Mesodermal cell (in vitro differentiated cells): Measurements from ENCODE around the gene OTOR.

ENCODE experiments used
- H3K27ac ChIP-seq: 2 replicates; pipeline ENCODE4 v1.7.0; 2013; ENCODE audit warnings: mild to moderate bottlenecking, low read depth, low read length, moderate library complexity; ENCODE audit not compliant: severe bottlenecking
- H3K36me3 ChIP-seq: 2 replicates; pipeline ENCODE4 v1.7.1; 2013; ENCODE audit warnings: mild to moderate bottlenecking, low read length, moderate library complexity; ENCODE audit not compliant: control insufficient read depth, insufficient read depth
- H3K4me1 ChIP-seq: one replicate; pipeline ENCODE4 v1.7.1; 2013; ENCODE audit warnings: mild to moderate bottlenecking, low read length; ENCODE audit not compliant: insufficient read depth, control insufficient read depth, poor library complexity, severe bottlenecking
- H3K4me3 ChIP-seq: 2 replicates; pipeline ENCODE4 v1.7.0; 2013; ENCODE audit warnings: low read length, control low read depth, mild to moderate bottlenecking; ENCODE audit not compliant: insufficient read depth, poor library complexity, severe bottlenecking; ENCODE audit errors: extremely low read depth
- H3K9me3 ChIP-seq: 2 replicates; pipeline ENCODE4 v1.7.1; 2013; ENCODE audit warnings: mild to moderate bottlenecking, low read length, moderate library complexity; ENCODE audit not compliant: control insufficient read depth
- WGBS, 2 experiments: methylation state at CpG; one replicate each; pipeline ENCODE4 v1.1.5; 2013; ENCODE audit warnings: missing lambda C conversion rate in 2 of 2; ENCODE audit not compliant: insufficient coverage in 2 of 2; 5-methylcytosine and 5-hydroxymethylcytosine counted together

Gene OTOR

GRCh38 chr20:16749573-16749972 lies 1.4 kb downstream of the OTOR start:
- Histone ChIP-seq H3K27ac (no peak overlapping the region), H3K4me1 (no peaks in the 10 kb centered on the region), H3K36me3 (no peaks in the 10 kb centered on the region), H3K4me3 (no peak overlapping the region), H3K9me3 (no peaks in the 10 kb centered on the region)
- WGBS, 2 experiments: 58 to 60% methylated on average over 10 to 11 of the region's 11 CpGs

- H3K4me3 ChIP-seq: no peak overlapping the region
- WGBS, 2 experiments: no CpG with 5 or more reads among the region's 1 CpG
- no peaks in the 10 kb centered on the region for H3K4me1 ChIP-seq
- H3K36me3 ChIP-seq: no peaks in the 10 kb centered on the region
- no peaks in the 10 kb centered on the region for H3K9me3 ChIP-seq
- no peak overlapping the region for H3K27ac ChIP-seq
These were observed 3.9 kb downstream of the OTOR start for GRCh38 chr20:16752082-16752481.

GRCh38 chr20:16752901-16753300 lies 4.7 kb downstream of the OTOR start:
- Histone ChIP-seq H3K36me3 (no peaks in the 10 kb centered on the region), H3K27ac (no peak overlapping the region), H3K4me1 (no peaks in the 10 kb centered on the region), H3K9me3 (no peaks in the 10 kb centered on the region), H3K4me3 (no peak overlapping the region)

GRCh38 chr20:16758454-16759180 lies 10.5 kb downstream of the OTOR start:
- Histone ChIP-seq H3K27ac (no peak overlapping the region), H3K9me3 (no peaks in the 10 kb centered on the region), H3K36me3 (no peaks in the 10 kb centered on the region), H3K4me3 (no peak overlapping the region), H3K4me1 (no peaks in the 10 kb centered on the region)
- WGBS, 2 experiments: 84% methylated on average over 2 of the region's 2 CpGs; no CpG with 5 or more reads in 1 of the 2 experiments

DNA sequence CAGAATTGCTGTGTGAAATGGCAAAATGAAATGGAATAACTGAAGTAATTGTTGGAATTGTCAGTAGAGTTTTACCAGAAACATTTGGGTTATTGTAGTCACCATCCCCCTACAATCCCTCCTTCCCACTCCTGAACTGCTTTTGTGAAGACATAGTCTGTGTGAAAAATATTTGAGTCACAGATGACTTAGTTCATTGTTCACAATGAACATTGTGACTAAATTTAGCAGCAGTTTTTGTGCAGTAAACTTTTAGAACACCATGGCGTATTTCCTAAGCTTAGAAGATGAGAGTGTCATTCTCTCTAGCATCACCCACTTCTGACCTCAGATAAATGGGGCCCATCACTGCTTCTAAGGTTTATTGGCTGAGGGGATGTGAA lies 11.0 kb downstream of the OTOR start:
- no peak overlapping the region for H3K4me3 ChIP-seq
- H3K36me3 ChIP-seq: no peaks in the 10 kb centered on the region
- H3K27ac ChIP-seq: no peak overlapping the region
- no CpG with 5 or more reads among the region's 1 CpG for WGBS, 2 experiments
- no peaks in the 10 kb centered on the region for H3K4me1 ChIP-seq
- no peaks in the 10 kb centered on the region for H3K9me3 ChIP-seq

DNA sequence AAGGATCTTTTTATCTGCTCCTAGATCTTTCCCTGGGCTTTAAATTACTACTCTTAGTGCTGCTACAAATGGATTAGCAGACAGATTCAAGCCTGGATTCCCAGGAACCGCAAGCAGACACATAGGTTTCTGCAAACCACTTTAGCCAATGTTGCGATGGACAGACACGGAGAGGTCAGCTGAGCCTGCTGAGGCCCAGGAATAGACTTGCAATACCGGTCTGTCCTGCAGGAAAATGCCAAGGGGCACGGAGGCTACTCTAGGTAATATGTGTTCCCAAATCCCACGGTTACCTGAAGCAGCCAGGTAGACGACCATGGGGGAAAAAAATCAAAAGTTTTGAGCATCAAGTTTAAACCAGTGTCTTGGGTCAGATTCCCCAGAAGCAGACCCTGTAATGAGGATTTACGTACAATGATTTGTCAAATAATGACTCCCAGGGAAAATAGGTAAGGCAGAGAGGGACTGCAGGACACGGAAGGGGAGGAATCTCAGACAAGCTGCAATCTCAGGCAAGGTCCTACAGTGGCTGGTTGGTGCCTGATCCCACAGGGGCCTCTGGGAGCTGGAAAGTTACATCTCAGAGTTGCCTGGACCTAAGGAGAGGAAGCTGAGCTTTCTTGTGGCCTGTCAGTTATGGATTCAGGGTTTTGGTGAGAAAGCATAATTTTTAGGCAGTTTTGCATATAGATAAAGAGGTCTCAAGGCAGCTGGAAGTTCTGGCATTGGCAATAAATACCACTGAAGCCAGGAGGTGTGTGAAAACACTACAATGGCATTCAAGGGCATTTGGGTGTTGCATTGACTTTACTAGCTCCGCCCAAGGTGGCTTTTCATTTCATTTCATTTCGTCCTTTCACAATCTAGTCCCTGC lies 12.5 kb downstream of the OTOR start:
- WGBS, 2 experiments: 75 to 77% methylated on average over 9 to 11 of the region's 11 CpGs
- Histone ChIP-seq H3K9me3 (no peaks in the 10 kb centered on the region), H3K36me3 (no peaks in the 10 kb centered on the region), H3K4me1 (no peaks in the 10 kb centered on the region), H3K27ac (no peak overlapping the region), H3K4me3 (no peak overlapping the region)

DNA sequence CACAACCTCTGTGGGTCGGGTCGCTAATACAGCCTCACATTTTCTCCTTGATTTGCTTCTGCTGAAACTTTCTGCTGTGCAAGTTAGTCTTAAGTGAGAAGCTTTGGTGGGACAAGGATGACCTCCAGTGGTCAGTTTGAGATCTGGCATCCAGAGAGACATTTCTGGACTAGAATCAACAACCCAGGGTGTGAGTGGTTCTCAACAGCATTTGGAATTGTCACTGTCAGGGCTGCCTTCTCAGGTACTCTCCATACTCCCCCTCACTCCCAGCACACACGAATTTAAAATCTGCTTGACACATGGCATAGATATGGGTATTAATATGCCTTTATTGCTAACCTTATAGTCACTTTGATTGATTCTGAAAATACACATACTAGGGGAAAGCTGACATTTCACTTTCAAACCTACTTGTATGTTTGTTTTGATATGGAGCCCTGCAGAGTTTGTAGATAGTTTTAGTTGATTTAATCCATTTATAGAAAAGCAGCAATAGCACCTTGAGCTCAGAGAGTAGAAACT lies 13.2 kb downstream of the OTOR start:
- 0% methylated on average over 2 of the region's 3 CpGs; no CpG with 5 or more reads in 1 of the 2 experiments for WGBS, 2 experiments
- Histone ChIP-seq H3K4me1 (no peaks in the 10 kb centered on the region), H3K27ac (no peak overlapping the region), H3K36me3 (no peaks in the 10 kb centered on the region), H3K9me3 (no peaks in the 10 kb centered on the region), H3K4me3 (no peak overlapping the region)

DNA sequence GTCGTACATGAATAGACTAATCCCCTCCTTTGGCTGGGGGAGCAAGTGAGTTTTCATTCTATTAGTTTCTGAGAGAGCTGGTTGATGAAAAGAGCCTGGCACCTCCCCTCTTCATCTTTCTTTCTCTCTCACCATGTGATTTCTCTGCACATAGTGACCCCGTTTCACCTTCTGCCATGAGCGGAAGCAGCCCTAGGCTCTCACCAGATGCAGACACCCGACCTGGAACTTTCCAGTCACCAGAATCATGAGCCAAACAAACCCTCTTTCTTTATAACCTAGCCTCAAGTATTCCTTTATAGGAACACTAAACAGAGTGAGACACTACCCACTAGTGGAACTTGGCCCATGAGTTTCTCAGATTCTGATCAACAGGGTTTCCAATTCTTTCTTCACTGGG lies 16.4 kb downstream of the OTOR start:
- WGBS, 2 experiments: 64 to 71% methylated on average over 3 of the region's 4 CpGs
- Histone ChIP-seq H3K36me3 (no peaks in the 10 kb centered on the region), H3K4me3 (no peak overlapping the region), H3K4me1 (no peaks in the 10 kb centered on the region), H3K9me3 (no peaks in the 10 kb centered on the region), H3K27ac (no peak overlapping the region)

GRCh38 chr20:16771213-16771612 lies 23.1 kb downstream of the OTOR start:
- Histone ChIP-seq H3K36me3 (no peaks in the 10 kb centered on the region), H3K9me3 (no peaks in the 10 kb centered on the region), H3K4me3 (no peak overlapping the region), H3K4me1 (no peaks in the 10 kb centered on the region), H3K27ac (no peak overlapping the region)

DNA sequence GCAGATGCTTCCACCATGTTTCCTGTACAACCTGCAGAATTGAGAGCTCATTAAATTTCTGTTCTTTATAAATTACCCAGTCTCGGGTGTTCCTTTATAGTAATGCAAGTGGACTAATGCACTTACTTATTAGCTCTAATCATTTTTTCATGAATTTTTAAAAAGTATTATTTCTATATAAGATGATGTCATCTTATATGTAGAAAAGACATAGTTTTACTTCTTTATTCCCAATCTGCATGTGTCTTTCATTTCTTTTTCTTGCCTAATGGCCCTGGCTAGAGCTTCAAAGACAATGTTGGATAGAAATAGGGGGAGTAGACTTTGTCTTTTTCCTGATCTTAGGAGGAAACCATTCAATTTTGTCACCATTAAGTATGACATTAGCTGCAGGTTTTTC lies 27.8 kb downstream of the OTOR start:
- Histone ChIP-seq H3K4me3 (no peak overlapping the region), H3K27ac (no peak overlapping the region), H3K36me3 (no peaks in the 10 kb centered on the region), H3K4me1 (no peaks in the 10 kb centered on the region), H3K9me3 (no peaks in the 10 kb centered on the region)
- no CpG with 5 or more reads among the region's 1 CpG for WGBS, 2 experiments

DNA sequence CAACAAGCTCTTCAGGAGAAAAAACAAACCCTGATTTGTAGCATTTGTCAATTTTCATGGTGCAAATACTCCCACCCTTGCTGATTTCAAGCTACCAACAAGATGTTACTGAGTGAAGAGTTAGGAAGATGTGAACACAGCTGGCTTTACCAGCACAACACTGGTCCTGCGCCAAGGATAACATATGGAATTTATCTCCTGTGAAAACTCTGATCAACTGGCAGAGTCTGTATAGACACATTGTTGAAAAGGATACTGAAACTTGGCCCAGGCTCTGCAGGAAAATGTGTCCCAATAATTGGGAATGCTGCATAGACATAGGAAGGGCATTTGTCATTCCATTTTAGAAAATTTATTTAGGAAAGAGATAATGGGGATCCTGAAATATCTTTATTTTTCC lies 29.0 kb downstream of the OTOR start:
- H3K27ac ChIP-seq: no peak overlapping the region
- WGBS, 2 experiments: 100% methylated on average over 1 of the region's 1 CpG
- H3K9me3 ChIP-seq: no peaks in the 10 kb centered on the region
- no peak overlapping the region for H3K4me3 ChIP-seq
- H3K36me3 ChIP-seq: no peaks in the 10 kb centered on the region
- H3K4me1 ChIP-seq: no peaks in the 10 kb centered on the region
